Measurements from ENCODE around the gene TIGD3.
"Not testable (repeated sequence)": the region's sequence is repeated elsewhere in the genome, so short reads cannot be mapped to it uniquely, and the experiment has no call there.

TIGD3 gene

GRCh38 chr11:65325435-65325834 lies 29.1 kb upstream of the TIGD3 start:
- no peak for DNase-seq

- no peak for DNase-seq
Measured at GRCh38 chr11:65327021-65327420, 27.5 kb upstream of the TIGD3 start.

- DNase-seq = no peak
Measured at GRCh38 chr11:65329478-65329877, 25.1 kb upstream of the TIGD3 start.

GRCh38 chr11:65329944-65330403 lies 24.6 kb upstream of the TIGD3 start:
- peak; percentile 87 for DNase-seq

- no peak for DNase-seq
Measured at GRCh38 chr11:65330544-65330943, 24.0 kb upstream of the TIGD3 start.

- DNase-seq = not testable (repeated sequence)
Measured at GRCh38 chr11:65332591-65332990, 22.0 kb upstream of the TIGD3 start.

- no peak for DNase-seq
Measured at GRCh38 chr11:65334696-65335295, 19.8 kb upstream of the TIGD3 start.

GRCh38 chr11:65338676-65339075 lies 15.9 kb upstream of the TIGD3 start:
- DNase-seq = no peak

GRCh38 chr11:65340226-65340625 lies 14.3 kb upstream of the TIGD3 start:
- DNase-seq = no peak

- DNase-seq = no peak
Measured at GRCh38 chr11:65341856-65342255, 12.7 kb upstream of the TIGD3 start.

GRCh38 chr11:65351511-65351910 lies 3.0 kb upstream of the TIGD3 start:
- DNase-seq = no peak

- no peak for DNase-seq
Measured at GRCh38 chr11:65352783-65353182, 1.8 kb upstream of the TIGD3 start.

- no peak for DNase-seq
Measured at GRCh38 chr11:65353376-65353775, 1.2 kb upstream of the TIGD3 start.

GRCh38 chr11:65353900-65354264 lies 669 bp upstream of the TIGD3 start:
- no peak for DNase-seq

- peak; percentile 47 for DNase-seq
Measured at GRCh38 chr11:65355013-65355775, 643 bp downstream of the TIGD3 start.

- no peak for DNase-seq
Measured at GRCh38 chr11:65355776-65356393, 1.3 kb downstream of the TIGD3 start.

- DNase-seq = no peak
Measured at GRCh38 chr11:65356394-65356972, 1.9 kb downstream of the TIGD3 start.

GRCh38 chr11:65357856-65358356 lies 3.4 kb downstream of the TIGD3 start:
- DNase-seq = no peak

- DNase-seq = no peak
Measured at GRCh38 chr11:65362320-65362931, 7.9 kb downstream of the TIGD3 start.

- DNase-seq = no peak
Measured at GRCh38 chr11:65362966-65363365, 8.4 kb downstream of the TIGD3 start.

- DNase-seq = no peak
Measured at GRCh38 chr11:65363770-65364169, 9.2 kb downstream of the TIGD3 start.

GRCh38 chr11:65366340-65366773 lies 11.8 kb downstream of the TIGD3 start:
- peak; percentile 70 for DNase-seq

- DNase-seq = no peak
Measured at GRCh38 chr11:65370659-65371049, 16.1 kb downstream of the TIGD3 start.
